Coronary artery (tissue), 2 donors: Measurements from ENCODE around the gene PAFAH2.
"Not testable (repeated sequence)": the region's sequence is repeated elsewhere in the genome, so short reads cannot be mapped to it uniquely, and the experiment has no call there.

Experiments
- DNase-seq: peaks from one replicate; pipeline ENCODE4 v3.0.0-alpha.2; 2017; ENCODE audit warnings: low spot score
- H3K27ac ChIP-seq, 2 donors: fragments of 200-600 bp; sonication (generic); one replicate each; pipeline ENCODE4 v1.5.1; 2016 to 2019
- H3K4me3 ChIP-seq: fragments of 200-600 bp; sonication (generic); 2 replicates; pipeline ENCODE4 v1.5.1; 2016; ENCODE audit warnings: mild to moderate bottlenecking, moderate library complexity
- CTCF ChIP-seq: fragments of 200-600 bp; sonication (generic); IDR thresholded peaks from one replicate; pipeline ENCODE4 v1.5.1; 2019; ENCODE audit warnings: antibody characterized with exemption

The PAFAH2 gene

GRCh38 chr1:25947027-25947426, 50.8 kb downstream of the PAFAH2 start:
- Histone ChIP-seq H3K27ac (no peak overlapping the region), H3K4me3 (no peak overlapping the region)
- DNase-seq = no peak
- no peak for TF ChIP-seq CTCF

GRCh38 chr1:25945761-25946160, 52.1 kb downstream of the PAFAH2 start:
- no peak overlapping the region for H3K4me3 ChIP-seq
- DNase-seq = no peak
- TF ChIP-seq CTCF = no peak
- H3K27ac ChIP-seq = no peak overlapping the region

GRCh38 chr1:25944986-25945385, 52.9 kb downstream of the PAFAH2 start:
- Histone ChIP-seq H3K4me3 (no peak overlapping the region), H3K27ac (no peak overlapping the region)
- no peak for DNase-seq
- TF ChIP-seq CTCF = no peak

- not testable (repeated sequence) for H3K27ac ChIP-seq, H3K4me3 ChIP-seq, DNase-seq
Measured at GRCh38 chr1:25943511-25943910, 54.4 kb downstream of the PAFAH2 start.

GRCh38 chr1:25936947-25937346, 60.9 kb downstream of the PAFAH2 start:
- no peak for DNase-seq
- Histone ChIP-seq H3K4me3 (no peak overlapping the region), H3K27ac (no peak overlapping the region)
- TF ChIP-seq CTCF = no peak

GRCh38 chr1:25933479-25934365, 64.1 kb downstream of the PAFAH2 start:
- Histone ChIP-seq H3K4me3 (peak overlapping the region; percentile 50), H3K27ac (no peak overlapping the region)
- DNase-seq = no peak
- TF ChIP-seq CTCF = no peak

- not testable (repeated sequence) for DNase-seq, H3K27ac ChIP-seq, H3K4me3 ChIP-seq
Measured at GRCh38 chr1:25932811-25933400, 65.0 kb downstream of the PAFAH2 start.

GRCh38 chr1:25932321-25932720, 65.5 kb downstream of the PAFAH2 start:
- Histone ChIP-seq H3K27ac (peak overlapping the region in 1 of 2 donors; percentile 53), H3K4me3 (no peak overlapping the region)
- TF ChIP-seq CTCF = no peak
- no peak for DNase-seq
